COLO668 (cell line): ENCODE data around the gene MAGEB18.

Experiments used
- DNase-seq: peaks from one replicate; lab custom pipeline; 2025; ENCODE audit not compliant: unreplicated experiment; lab: John Stamatoyannopoulos, UW

The MAGEB18 gene

DNA sequence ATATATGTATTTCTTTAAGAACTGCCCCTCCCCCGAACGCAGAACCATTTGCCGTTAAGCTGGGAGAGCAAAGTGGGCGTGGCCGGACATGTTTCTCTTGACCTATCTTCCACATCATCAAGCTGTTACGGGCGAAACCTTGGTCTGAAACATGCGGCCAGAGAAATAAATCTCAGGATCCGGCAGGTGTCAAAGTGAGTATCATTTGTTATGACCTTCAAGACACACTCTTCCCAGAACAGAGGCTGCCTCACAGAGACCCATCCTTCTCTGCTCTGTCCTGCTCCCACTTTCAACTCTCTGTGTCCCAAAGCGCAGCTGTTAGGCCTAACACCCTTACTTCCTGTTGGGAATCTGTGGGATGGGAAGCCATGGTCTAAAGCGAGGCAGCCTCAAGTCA lies at the start of gene MAGEB18:
Gene MAGEB18 (plus strand): TSS at position 70 of the 400 bp plus-strand sequence. CDS start 643 bp downstream, outside the sequence.
- DNase-seq: no peak

DNA sequence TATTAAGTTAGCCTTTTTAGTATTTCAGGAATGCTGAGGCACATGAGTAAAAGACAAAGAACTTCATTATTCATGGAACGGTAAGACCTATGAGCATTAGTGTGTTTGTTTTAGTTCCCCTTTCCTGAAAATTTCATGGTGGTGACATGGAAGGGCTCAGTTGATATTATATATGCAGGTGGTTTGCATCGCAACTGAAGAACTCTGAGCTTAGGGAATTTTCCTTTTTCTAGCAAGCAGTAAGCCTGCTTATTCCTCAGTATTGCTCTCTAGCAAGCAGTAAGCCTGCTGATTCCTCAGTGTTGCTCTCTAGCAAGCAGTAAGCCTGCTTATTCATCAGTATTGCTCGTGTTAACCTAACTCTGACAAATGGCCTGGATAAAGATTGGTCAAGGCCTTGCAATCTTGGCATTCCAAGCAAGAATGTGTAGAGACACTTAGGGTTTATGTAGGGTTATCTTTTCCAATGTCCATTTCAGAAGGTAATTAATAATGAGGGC lies 37.7 kb upstream of the MAGEB18 start:
- no peak for DNase-seq

DNA sequence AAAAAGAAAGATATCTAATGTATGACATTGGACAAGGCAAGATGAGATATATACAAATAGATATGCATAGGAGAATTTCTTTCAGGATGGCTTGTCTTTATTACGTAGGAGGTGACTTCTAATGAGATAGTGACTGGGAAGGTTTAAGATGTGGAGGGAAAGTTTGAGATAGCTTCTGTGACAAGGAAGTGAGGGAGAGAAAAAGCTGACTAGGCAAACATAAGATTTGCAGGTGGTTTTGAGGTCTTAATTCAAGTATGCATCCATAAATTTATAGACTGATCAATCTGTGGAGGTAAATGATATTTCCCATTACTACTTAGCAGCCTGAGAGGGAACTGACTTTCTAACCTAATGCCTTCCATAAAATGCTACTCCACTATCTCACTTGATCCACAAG lies 29.0 kb upstream of the MAGEB18 start:
- DNase-seq: no peak

DNA sequence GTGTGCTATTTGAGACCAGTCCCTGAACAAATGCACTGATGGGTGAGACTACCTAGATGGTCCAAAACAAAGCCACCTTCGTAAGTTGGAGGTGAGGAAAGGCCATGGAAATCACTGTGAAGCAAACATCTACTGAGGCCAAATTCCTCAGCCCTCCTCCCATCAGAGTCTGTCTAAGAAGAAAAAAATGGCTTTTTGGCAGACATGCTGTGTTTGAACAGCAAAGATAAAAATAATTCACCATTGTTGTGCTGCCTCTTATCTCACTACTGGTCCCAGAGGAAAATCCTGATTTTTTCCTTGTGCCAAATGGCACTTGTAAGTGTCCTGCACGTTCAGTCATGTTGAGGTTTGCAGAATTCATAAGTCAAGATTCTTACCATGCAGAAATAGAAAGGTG lies 7.9 kb downstream of the MAGEB18 start:
- no peak for DNase-seq

DNA sequence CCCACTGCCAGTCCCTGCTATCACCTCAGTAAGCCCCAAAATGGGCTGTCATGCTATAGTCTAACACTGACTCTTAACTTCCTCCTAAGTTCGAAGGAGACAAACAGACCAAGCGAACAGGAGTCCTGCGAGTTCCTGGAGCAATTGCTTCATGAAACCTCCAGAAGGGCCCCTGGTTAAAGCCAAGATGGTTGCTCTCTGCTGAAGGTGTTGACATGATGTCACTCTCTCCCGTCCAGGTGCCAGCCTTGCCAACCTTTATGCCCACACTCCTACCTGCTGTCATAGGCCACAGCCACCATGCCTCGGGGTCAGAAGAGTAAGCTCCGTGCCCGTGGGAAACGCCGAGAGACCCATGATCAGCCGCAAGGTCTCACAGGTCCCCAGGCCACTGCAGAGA lies 22.2 kb downstream of the MAGEB18 start, which contains the start of gene MAGEB6B:
Gene MAGEB6B (plus strand): TSS at position 301 of the 400 bp plus-strand sequence. CDS start 0 bp downstream, at position 301.
- no peak for DNase-seq
